ENCODE results near the gene CCDC116.

DNA sequence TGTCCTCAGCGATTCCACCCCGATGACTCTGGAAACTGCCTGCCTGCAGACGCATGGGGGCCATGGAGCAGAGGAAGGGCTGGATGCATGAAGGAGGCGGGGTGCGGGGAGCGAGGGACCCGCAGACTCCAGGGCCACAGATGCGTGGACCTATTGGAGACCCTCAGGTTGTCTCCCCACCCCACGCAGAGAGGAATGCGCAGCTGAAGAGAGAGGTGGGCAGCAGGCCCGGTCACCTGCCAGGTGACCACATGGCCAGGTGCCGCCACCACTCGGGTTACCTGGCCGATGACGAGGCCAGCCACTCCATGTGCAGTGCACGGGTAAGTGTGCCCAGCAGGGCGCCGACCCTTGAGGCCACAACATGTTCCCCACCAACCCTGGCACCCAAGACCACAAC, 371 bp downstream of the CCDC116 start:
- TF ChIP-seq, protein P1, sequence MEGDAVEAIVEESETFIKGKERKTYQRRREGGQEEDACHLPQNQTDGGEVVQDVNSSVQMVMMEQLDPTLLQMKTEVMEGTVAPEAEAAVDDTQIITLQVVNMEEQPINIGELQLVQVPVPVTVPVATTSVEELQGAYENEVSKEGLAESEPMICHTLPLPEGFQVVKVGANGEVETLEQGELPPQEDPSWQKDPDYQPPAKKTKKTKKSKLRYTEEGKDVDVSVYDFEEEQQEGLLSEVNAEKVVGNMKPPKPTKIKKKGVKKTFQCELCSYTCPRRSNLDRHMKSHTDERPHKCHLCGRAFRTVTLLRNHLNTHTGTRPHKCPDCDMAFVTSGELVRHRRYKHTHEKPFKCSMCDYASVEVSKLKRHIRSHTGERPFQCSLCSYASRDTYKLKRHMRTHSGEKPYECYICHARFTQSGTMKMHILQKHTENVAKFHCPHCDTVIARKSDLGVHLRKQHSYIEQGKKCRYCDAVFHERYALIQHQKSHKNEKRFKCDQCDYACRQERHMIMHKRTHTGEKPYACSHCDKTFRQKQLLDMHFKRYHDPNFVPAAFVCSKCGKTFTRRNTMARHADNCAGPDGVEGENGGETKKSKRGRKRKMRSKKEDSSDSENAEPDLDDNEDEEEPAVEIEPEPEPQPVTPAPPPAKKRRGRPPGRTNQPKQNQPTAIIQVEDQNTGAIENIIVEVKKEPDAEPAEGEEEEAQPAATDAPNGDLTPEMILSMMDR (IDR thresholded peaks at IDR 0.05 in 2 of 3, conservative IDR thresholded peaks at IDR 0.05 in 1 of 3; ENCODE audit: control insufficient read depth in 2 of 3, extremely low read depth in 1 of 3, insufficient read depth in 1 of 3, low read depth in 3 of 3, low read length in 3 of 3): no peak
- TF ChIP-seq BCL11A (IDR thresholded peaks at IDR 0.05; ENCODE audit: low read depth, low read length) (no peak), ATF2 (IDR thresholded peaks at IDR 0.05; ENCODE audit: low read length) (no peak), RFX5 (IDR thresholded peaks at IDR 0.05; ENCODE audit: low read depth, low read length) (no peak), POLR2AphosphoS5 (IDR thresholded peaks at IDR 0.05; ENCODE audit: low read length) (no peak), GABPA (IDR thresholded peaks at IDR 0.05; ENCODE audit: low read depth) (no peak), EP300 (IDR thresholded peaks at IDR 0.05; ENCODE audit: borderline replicate concordance in 1 of 2, control insufficient read depth in 1 of 2, low read depth in 2 of 2, low read length in 2 of 2) (no peak)
